GM20000 (cell line): Measurements from ENCODE around the gene RCAN2.

Experiments
- DNase-seq: peaks from one replicate; pipeline ENCODE4 v3.0.0; 2012; ENCODE audit warnings: low spot score
- TF ChIP-seq, protein P1 (sequence below): IDR thresholded peaks from 2 replicates; pipeline ENCODE4 v1.5.1; 2012; ENCODE audit warnings: mild to moderate bottlenecking, control low read depth; ENCODE audit errors: extremely low read depth, missing control alignments

The RCAN2 gene

DNA sequence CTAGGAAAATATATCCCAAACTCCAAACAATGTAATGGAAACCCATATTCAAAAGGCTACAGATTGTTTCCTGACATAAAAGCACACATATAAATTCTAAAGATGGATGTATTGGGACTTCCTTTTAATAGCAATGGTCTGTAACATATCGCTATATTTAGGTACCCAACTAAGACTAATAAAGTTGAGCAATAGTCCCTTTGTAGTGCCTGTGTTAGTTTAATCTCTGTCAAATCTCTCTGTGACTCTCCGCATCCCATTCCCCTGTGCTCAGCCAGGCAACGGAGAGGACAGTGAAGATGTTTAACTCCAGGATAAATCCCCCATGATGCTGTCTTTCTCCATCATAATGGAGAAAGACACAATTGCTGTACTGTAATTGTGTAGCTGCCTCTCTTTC is 19.0 kb downstream of the RCAN2 start:
- TF ChIP-seq, protein P1, sequence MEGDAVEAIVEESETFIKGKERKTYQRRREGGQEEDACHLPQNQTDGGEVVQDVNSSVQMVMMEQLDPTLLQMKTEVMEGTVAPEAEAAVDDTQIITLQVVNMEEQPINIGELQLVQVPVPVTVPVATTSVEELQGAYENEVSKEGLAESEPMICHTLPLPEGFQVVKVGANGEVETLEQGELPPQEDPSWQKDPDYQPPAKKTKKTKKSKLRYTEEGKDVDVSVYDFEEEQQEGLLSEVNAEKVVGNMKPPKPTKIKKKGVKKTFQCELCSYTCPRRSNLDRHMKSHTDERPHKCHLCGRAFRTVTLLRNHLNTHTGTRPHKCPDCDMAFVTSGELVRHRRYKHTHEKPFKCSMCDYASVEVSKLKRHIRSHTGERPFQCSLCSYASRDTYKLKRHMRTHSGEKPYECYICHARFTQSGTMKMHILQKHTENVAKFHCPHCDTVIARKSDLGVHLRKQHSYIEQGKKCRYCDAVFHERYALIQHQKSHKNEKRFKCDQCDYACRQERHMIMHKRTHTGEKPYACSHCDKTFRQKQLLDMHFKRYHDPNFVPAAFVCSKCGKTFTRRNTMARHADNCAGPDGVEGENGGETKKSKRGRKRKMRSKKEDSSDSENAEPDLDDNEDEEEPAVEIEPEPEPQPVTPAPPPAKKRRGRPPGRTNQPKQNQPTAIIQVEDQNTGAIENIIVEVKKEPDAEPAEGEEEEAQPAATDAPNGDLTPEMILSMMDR: no peak
- DNase-seq: no peak

DNA sequence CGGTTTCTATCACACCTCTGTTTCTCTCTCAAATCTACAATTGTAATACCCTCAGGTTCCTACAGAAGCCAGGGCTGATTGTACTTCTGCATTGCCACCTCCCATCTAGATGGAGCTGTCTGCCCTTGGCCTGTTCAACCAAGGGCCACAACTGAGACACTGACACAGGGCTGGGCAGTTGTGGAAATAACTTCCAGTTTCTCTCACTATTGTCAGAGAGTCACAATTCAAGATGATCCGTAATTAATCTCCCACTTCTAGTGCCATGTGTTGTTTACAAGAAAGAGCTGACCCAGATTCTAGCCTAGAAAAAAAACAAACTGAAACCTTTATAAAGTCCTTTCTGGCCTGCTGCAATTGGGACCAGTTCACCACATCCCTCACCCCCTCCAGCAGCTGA is 22.2 kb downstream of the RCAN2 start:
- TF ChIP-seq, protein P1: no peak
- DNase-seq: no peak

DNA sequence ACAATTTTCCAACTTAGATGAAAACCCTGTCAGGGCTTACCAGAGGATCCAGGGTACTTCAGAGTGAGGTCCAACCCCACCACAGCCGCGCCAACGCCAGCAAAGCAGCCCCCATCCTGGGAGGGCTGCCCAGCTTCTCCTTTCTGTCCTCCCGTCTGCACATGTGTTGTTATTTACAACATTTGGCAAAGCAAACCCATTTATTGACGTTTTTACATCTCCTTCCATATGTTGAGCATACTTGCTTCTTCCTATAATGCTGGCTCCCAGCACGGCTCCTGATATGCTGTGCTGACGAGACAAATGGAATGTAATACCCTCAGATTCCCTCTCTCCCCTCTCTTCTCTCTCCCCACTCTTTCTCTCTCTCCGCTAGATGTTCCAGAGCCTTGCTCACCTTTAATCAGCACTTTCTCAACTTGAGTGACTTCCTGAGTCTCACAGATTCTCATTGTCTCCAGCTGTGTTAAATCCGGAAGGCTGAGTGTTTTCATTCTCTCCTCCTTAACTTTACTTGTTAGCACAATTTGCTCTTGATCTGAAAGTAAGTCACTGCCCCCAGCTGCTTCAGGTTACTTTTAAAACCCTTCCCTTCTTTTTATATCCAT is 22.7 kb downstream of the RCAN2 start:
- TF ChIP-seq, protein P1: no peak

DNA sequence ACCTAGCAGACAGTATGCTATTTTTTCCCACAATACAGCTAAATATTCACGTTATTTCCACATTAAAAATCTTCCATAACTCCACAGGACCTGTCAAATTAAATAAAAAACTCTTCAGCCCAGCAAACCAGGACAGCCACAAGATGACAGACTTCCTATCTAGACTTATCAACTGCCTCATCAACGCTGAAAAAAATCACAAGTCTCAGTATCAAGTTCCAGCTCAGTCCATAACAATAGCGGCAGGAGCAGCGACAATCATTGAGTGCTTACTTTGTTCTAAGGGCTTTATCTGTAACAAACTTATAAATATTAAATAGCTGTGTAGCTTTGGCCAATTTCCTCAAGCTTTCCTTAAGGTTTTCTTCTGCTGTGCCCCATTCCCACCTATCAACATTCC is 24.7 kb downstream of the RCAN2 start:
- DNase-seq: no peak
- TF ChIP-seq, protein P1: no peak

More for the DNA sequence above, 22.7 kb downstream of the RCAN2 start:
- no peak for DNase-seq

DNA sequence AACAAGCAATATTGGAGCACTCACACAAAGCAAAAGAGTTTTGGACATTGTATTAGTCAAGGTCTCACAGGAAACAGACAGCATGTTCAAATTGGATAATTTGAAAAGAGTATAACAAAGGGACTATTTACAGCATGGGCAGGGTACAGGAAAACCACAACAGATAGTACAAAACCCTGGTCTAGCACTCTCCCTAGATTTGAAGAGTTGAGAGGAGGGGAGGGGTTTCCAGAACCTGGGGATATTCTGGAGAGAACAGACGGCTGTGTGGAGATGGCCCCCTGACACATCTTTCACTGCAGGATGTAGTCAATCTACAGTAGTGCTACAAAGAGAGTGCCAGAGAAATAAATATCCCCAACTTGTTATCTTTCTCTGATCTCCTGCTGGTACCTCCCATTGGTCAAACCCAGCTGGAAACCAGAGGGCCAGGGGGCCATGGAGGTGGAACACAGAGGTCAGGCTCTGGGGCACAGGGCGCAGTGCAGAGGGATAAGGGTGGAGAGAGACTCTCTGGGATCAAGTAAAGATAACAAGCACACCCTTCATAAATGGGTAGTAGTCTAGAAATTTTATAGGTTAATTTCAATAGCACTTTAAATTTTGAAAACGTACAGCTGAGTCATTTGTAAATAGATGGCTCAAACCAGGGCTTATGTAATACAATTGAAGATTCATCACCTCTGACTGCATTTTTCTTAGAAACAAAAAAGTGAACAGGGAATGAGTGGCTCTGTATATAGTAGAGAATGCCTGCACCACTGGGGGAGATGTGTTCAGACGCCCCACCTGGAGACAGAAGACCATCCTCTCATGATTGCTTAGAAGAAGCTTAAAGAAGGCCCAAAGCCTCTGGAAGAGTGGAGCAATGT is 25.7 kb downstream of the RCAN2 start:
- no peak for DNase-seq
- TF ChIP-seq, protein P1: no peak

DNA sequence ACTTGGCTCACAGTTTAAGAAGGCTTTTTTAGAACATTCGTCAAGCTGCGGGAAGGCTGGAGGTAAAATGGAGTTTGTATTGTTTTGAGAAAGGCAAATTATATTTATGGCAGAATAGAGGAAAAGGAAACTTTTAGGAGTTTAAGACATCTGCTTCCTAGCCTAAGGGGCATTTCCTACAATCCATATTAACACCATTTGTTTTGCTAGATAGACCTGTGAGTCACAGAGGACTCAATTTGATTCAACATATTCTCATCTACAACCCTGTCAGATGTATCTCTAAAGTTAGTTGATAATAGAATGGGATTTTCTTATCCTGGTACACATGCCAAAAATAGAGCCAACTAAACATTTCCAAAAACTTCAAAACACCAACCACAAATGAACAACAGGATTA is 35.0 kb downstream of the RCAN2 start:
- TF ChIP-seq, protein P1: no peak
- no peak for DNase-seq

DNA sequence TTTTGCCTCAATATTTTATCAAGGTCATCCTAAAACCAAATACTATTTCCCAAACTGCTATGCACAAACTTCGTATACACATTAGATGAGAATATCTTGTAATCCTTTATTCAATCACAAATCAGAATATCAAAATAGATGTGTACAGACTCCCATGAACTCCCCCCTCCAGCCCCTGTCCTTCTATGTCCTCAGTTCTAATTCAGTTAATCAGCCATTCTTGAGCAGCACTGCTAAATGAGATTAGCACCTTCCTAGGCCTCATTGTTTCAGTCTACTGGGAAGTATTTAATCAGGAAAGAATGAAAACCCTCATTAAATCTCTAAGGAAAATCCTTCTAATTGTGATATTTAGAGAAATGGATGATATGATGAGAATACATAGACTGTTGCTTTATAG is 36.6 kb downstream of the RCAN2 start:
- TF ChIP-seq, protein P1: no peak
- no peak for DNase-seq
